Natural killer cell (primary cell): Measurements from ENCODE around the gene PTX4. TPM values are rescaled to one million over a fixed set of nuclear protein-coding genes. Genes with fewer than 3 reads are reported as not detected.

Experiments
- ATAC-seq, 3 donors: fragments of 150-1000 bp in 2 of 3; fragments of 200-7000 bp in 1 of 3; cut with Tn5 transposase; 1 replicate in 1 of 3; 2 replicates in 2 of 3; pipeline ENCODE4 v1.10.0; 2021; ENCODE audit warnings: mild to moderate bottlenecking in 2 of 3, moderate library complexity in 2 of 3
- DNase-seq, 2 donors: peaks; one replicate each; pipeline versions ENCODE4 v3.0.0 to v3.0.0-alpha.2; 2013 to 2021; ENCODE audit warnings: mixed read lengths in 1 of 2
- H3K27ac ChIP-seq: one replicate; pipeline ENCODE4 v1.5.1; 2013; ENCODE audit warnings: mild to moderate bottlenecking, low read length
- H3K27me3 ChIP-seq: one replicate; pipeline ENCODE4 v1.6.1; 2013; ENCODE audit warnings: low read length; ENCODE audit not compliant: control insufficient read depth, insufficient read depth
- H3K36me3 ChIP-seq: one replicate; pipeline ENCODE4 v1.6.1; 2013; ENCODE audit warnings: low read length; ENCODE audit not compliant: control insufficient read depth, insufficient read depth
- H3K4me1 ChIP-seq: one replicate; pipeline ENCODE4 v1.6.1; 2013; ENCODE audit warnings: low read length; ENCODE audit not compliant: control insufficient read depth, insufficient read depth
- H3K4me3 ChIP-seq: one replicate; pipeline ENCODE4 v1.5.1; 2013; ENCODE audit warnings: low read length
- H3K9me3 ChIP-seq: one replicate; pipeline ENCODE4 v1.6.1; 2013; ENCODE audit warnings: low read length; ENCODE audit not compliant: control insufficient read depth, insufficient read depth
- H3K27ac Mint-ChIP-seq, 2 donors: one replicate each; pipeline ENCODE4 v1.8.0; 2022; ENCODE audit warnings: mild to moderate bottlenecking in 2 of 2, mixed read lengths in 2 of 2, moderate library complexity in 1 of 2
- H3K27me3 Mint-ChIP-seq, 2 donors: one replicate each; pipeline ENCODE4 v1.8.0; 2022; ENCODE audit warnings: low read depth in 2 of 2, mixed read lengths in 2 of 2
- H3K36me3 Mint-ChIP-seq: one replicate; pipeline ENCODE4 v1.8.0; 2022; ENCODE audit warnings: mixed read lengths
- H3K4me1 Mint-ChIP-seq, 2 donors: one replicate each; pipeline ENCODE4 v1.8.0; 2022; ENCODE audit warnings: mixed read lengths in 2 of 2
- H3K4me3 Mint-ChIP-seq: one replicate; pipeline ENCODE4 v1.8.0; 2022; ENCODE audit warnings: mild to moderate bottlenecking, moderate library complexity, mixed read lengths
- H3K9me3 Mint-ChIP-seq, 2 donors: one replicate each; pipeline ENCODE4 v1.8.0; 2022; ENCODE audit warnings: mixed read lengths in 2 of 2
- WGBS: methylation state at CpG from one replicate; pipeline ENCODE4 v1.1.7; 2013; ENCODE audit warnings: missing lambda C conversion rate; ENCODE audit not compliant: insufficient coverage; 5-methylcytosine and 5-hydroxymethylcytosine counted together
- intact Hi-C: fragments of 100-400 bp; cut with micrococcal nuclease; formaldehyde crosslinking; loops from one replicate; pipeline ENCODE4 v1.14.2; 2022
- total RNA-seq, 4 donors: library from RNA; stranded (reverse); fragments of 120-200 nt in 1 of 4; gene quantifications; one replicate each; pipeline versions ENCODE4 v1.2.3 to v1.2.4, GENCODE V29; 2013 to 2022
- TF ChIP-seq, protein P1 (sequence below): fragments of 200-600 bp; IDR thresholded peaks from one replicate; pipeline ENCODE4 v1.8.0; 2022; ENCODE audit warnings: antibody characterized with exemption

PTX4 gene
- total RNA-seq, 3 donors from 2014 or later (not counting 1 experiment from before 2014, with no cell fraction given) = 0.31 TPM; not detected in 2

DNA sequence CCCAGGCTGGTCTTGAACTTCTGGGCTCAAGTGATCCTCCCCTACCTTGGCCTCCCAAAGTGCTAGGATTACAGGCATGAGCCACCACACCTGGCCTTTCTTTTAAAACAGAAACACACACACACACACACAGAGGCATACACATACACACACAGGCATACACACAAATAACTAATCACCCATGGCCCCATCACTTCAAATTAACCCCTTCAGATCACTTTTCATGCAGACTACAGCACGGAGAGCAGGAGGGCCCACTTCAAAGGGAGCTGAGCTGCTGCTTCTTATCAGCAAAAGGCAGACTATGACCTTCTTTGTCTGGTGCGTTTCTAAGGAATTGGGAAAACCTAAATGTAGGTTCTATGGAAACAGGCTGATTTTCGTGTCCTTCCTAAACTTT is 15.8 kb downstream of the PTX4 start:
- no peaks in the 10 kb centered on the region for H3K27me3 Mint-ChIP-seq
- intact Hi-C loops = no loop called here
- H3K4me1 ChIP-seq = peaks cover 45% of the 10 kb centered on the region

DNA sequence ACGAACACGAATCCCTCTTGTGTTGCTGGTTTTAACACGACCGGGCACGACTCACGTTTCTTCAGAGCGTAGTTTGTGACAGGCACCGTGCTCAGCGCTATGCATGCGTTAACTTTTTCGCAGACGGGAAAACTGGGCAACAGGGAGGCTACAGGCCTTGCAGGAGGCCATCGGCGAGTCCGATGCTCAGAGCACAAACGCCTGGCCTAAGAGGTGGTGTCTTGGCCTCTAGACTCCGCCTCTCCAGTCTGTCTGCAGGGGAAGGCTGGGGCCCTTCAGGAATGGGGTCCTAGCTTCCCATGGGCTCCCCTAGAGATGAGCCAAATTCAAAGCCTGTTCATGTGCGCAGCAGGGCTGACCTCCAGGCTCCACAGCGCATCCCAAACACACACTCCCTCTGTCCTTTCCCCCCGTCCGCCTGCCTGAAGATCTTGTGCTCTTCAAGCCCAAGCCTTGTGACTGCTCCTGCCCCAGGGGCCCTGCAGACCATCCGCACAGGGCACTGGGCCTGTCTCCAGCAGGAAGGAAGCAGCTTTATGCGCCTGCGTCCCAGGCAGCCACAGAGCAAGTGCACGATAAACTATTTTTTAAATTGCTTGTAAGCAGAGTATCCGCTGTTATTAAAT is 17.1 kb downstream of the PTX4 start:
- 58% methylated on average over 26 of the region's 26 CpGs for WGBS
- Histone ChIP-seq H3K4me3 (no peak overlapping the region), H3K27ac (no peak overlapping the region), H3K27me3 (no peaks in the 10 kb centered on the region), H3K4me1 (peaks cover 45% of the 10 kb centered on the region), H3K36me3 (no peaks in the 10 kb centered on the region), H3K9me3 (no peaks in the 10 kb centered on the region)
- DNase-seq (no peak), ATAC-seq (no peak)
- Mint-ChIP-seq H3K9me3 (no peaks in the 10 kb centered on the region), H3K36me3 (no peaks in the 10 kb centered on the region), H3K4me3 (peak overlapping the region; percentile 13), H3K27ac (peak overlapping the region in 1 of 2 donors; percentile 79), H3K27me3 (no peaks in the 10 kb centered on the region), H3K4me1 (peaks cover 15 to 52% of the 10 kb centered on the region in 2 donors)
- TF ChIP-seq, protein P1, sequence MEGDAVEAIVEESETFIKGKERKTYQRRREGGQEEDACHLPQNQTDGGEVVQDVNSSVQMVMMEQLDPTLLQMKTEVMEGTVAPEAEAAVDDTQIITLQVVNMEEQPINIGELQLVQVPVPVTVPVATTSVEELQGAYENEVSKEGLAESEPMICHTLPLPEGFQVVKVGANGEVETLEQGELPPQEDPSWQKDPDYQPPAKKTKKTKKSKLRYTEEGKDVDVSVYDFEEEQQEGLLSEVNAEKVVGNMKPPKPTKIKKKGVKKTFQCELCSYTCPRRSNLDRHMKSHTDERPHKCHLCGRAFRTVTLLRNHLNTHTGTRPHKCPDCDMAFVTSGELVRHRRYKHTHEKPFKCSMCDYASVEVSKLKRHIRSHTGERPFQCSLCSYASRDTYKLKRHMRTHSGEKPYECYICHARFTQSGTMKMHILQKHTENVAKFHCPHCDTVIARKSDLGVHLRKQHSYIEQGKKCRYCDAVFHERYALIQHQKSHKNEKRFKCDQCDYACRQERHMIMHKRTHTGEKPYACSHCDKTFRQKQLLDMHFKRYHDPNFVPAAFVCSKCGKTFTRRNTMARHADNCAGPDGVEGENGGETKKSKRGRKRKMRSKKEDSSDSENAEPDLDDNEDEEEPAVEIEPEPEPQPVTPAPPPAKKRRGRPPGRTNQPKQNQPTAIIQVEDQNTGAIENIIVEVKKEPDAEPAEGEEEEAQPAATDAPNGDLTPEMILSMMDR = no peak
- intact Hi-C loops = no loop called here

More for the DNA sequence above, 15.8 kb downstream of the PTX4 start:
- DNase-seq (no peak), ATAC-seq (no peak)
- peaks cover 15 to 39% of the 10 kb centered on the region in 2 donors for H3K4me1 Mint-ChIP-seq
- H3K9me3 Mint-ChIP-seq = no peaks in the 10 kb centered on the region
- Histone ChIP-seq H3K27me3 (no peaks in the 10 kb centered on the region), H3K27ac (no peak overlapping the region), H3K4me3 (no peak overlapping the region), H3K9me3 (no peaks in the 10 kb centered on the region), H3K36me3 (no peaks in the 10 kb centered on the region)
- H3K27ac Mint-ChIP-seq = peak overlapping the region in 1 of 2 donors; percentile 52
- TF ChIP-seq, protein P1 = no peak
- H3K4me3 Mint-ChIP-seq = peak overlapping the region; percentile 60
- H3K36me3 Mint-ChIP-seq = no peaks in the 10 kb centered on the region
- WGBS = 80% methylated on average over 3 of the region's 3 CpGs

DNA sequence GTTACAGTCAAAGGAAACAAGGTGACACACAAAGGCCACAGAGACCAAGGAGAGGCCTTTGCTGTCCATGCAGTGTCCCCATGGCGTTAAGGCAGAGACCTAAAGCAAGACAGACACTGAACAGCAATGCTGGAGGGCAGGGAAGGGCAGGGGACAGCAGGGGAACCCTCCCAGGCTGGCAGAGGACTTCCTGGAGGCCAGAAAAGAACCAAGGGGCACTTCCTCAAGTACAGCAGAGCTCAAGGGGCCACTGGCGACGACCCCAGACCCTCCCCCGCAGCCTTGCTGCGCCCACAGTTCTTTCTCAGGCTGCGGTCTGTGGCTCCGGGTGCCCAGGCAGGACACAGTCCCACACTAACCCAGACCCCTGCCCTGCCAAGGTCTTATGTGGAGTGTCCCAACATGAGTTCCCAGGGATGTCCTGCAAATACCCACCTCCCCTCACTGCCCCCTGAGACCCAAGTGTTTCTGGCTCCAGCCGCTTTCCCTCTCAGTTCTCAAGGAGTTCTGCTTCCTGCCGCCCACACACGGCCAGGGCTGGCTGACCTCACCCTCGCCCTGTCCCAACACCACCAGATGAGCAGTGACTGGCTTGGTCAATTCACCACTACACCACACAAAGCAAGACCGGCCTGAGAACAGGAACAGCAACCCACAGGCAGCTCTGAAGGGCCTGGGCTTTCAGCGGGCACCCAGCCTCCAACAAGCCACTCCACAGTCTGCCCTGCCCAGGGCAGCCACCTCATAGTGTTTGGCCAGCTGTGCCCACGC is 18.1 kb downstream of the PTX4 start:
- ATAC-seq = no peak
- peak overlapping the region in 1 of 2 donors; percentile 79 for H3K27ac Mint-ChIP-seq
- no peaks in the 10 kb centered on the region for H3K9me3 Mint-ChIP-seq

More for the DNA sequence above, 18.1 kb downstream of the PTX4 start:
- no peaks in the 10 kb centered on the region for H3K36me3 ChIP-seq
- Mint-ChIP-seq H3K36me3 (no peaks in the 10 kb centered on the region), H3K4me3 (no peak overlapping the region), H3K4me1 (peaks cover 15 to 48% of the 10 kb centered on the region in 2 donors), H3K27me3 (no peaks in the 10 kb centered on the region)
- H3K27me3 ChIP-seq = no peaks in the 10 kb centered on the region
- peak overlapping the region; percentile 66 for H3K27ac ChIP-seq
- peaks cover 41% of the 10 kb centered on the region for H3K4me1 ChIP-seq
- intact Hi-C loops = no loop called here
- WGBS = 67% methylated on average over 14 of the region's 14 CpGs
- no peak for DNase-seq
- no peaks in the 10 kb centered on the region for H3K9me3 ChIP-seq
- no peak overlapping the region for H3K4me3 ChIP-seq
- TF ChIP-seq, protein P1 = no peak
